HepG2 (cell line): ENCODE measurements around the gene OR2B2.
A peak's percentile ranks its signal among the peaks of the same experiment; 100 is the strongest.

ENCODE experiments used
- EZH2 ChIP-seq: conservative IDR thresholded peaks from 2 replicates; pipeline ENCODE4 v1.6.1; 2012; ENCODE audit warnings: mild to moderate bottlenecking, low read depth, low read length, moderate library complexity
- FOXA1 ChIP-seq, 2 experiments: fragments of 450-650 bp in 1 of 2; sonication (generic) in 1 of 2; formaldehyde crosslinking in 1 of 2; IDR thresholded peaks; 2 replicates each; pipeline versions ENCODE4 v1.4.0 to v1.6.1; 2016 to 2020; ENCODE audit warnings: missing genetic modification reagents in 1 of 2
- JUN ChIP-seq: sonication (generic); formaldehyde crosslinking; IDR thresholded peaks from 2 replicates; pipeline ENCODE4 v1.4.0; 2020; ENCODE audit warnings: mild to moderate bottlenecking, missing genetic modification reagents
- PAX8 ChIP-seq: sonication (generic); formaldehyde crosslinking; IDR thresholded peaks from 2 replicates; pipeline ENCODE4 v1.8.0; 2022; ENCODE audit warnings: mild to moderate bottlenecking, missing genetic modification reagents, borderline replicate concordance
- POLR2AphosphoS5 ChIP-seq: IDR thresholded peaks from 2 replicates; pipeline ENCODE4 v1.6.1; 2012; ENCODE audit warnings: low read depth, low read length
- RCOR2 ChIP-seq: IDR thresholded peaks from 2 replicates; pipeline ENCODE4 v1.6.1; 2016; ENCODE audit warnings: missing biosample characterization, missing genetic modification reagents
- ZNF33B ChIP-seq: sonication (generic); formaldehyde crosslinking; IDR thresholded peaks from 2 replicates; pipeline ENCODE4 v1.5.1; 2020; ENCODE audit warnings: mild to moderate bottlenecking, missing genetic modification reagents
- ZNF564 ChIP-seq: sonication (generic); formaldehyde crosslinking; IDR thresholded peaks from 2 replicates; pipeline ENCODE4 v1.8.1; 2023; ENCODE audit warnings: mild to moderate bottlenecking, missing genetic modification reagents
- ZNF652 ChIP-seq: IDR thresholded peaks from 2 replicates; pipeline ENCODE4 v1.6.1; 2016; ENCODE audit warnings: low read depth, borderline replicate concordance
- TF ChIP-seq, protein P1 (sequence below): sonication (generic); formaldehyde crosslinking; IDR thresholded peaks from 2 replicates; pipeline ENCODE4 v1.5.0; 2020; ENCODE audit warnings: mild to moderate bottlenecking, missing genetic modification reagents, moderate library complexity

DNA sequence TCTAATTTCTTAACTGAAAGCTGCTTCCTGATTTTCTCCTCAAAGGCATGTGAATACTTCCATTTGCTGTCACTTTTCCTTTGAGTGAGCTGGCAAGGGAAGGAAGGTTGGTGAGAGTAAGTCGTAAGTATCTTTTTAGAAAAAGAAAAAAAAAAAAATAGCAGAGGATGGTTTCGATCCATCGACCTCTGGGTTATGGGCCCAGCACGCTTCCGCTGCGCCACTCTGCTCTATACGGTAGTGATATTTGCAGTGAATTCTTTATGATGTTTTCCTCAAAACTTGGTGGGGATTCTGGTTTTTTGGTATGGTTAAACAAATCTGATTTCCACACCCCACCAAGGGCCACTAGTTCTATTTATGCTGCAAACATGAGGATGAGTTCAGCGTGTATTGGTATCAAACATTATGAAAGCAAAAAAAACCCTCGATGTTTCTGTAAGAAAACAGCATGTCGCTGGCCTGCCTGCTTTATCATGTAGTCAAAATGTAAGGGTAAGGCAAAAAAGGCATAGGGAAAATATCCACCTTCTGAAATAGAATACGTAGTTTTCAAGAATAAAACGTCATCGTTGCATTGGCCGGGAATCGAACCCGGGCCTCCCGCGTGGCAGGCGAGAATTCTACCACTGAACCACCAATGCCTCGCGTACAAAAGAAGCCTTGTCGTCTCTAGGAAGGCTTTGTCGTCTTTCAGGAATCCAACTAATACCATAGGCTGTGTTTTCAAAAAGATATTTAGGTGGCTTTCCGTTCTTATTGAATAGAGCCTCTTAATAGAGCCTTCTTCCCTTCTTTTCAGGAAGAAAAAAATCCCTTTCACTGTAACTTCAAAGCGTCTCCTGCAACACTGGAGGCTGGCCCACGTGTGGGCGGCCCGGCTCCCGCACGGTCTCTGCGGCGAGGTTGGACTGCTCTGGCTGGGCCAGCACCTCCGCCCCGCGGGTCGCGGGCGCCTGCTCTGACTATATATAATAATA, 9.6 kb downstream of the OR2B2 start:
- TF ChIP-seq RCOR2 (CRISPR knock-in tag), result no peak
- no peak for TF ChIP-seq JUN
- TF ChIP-seq POLR2AphosphoS5, result no peak
- 0 out of 2 replicates have a peak, but pooled peaks have one; percentile 16 for TF ChIP-seq ZNF652
- TF ChIP-seq, protein P1, sequence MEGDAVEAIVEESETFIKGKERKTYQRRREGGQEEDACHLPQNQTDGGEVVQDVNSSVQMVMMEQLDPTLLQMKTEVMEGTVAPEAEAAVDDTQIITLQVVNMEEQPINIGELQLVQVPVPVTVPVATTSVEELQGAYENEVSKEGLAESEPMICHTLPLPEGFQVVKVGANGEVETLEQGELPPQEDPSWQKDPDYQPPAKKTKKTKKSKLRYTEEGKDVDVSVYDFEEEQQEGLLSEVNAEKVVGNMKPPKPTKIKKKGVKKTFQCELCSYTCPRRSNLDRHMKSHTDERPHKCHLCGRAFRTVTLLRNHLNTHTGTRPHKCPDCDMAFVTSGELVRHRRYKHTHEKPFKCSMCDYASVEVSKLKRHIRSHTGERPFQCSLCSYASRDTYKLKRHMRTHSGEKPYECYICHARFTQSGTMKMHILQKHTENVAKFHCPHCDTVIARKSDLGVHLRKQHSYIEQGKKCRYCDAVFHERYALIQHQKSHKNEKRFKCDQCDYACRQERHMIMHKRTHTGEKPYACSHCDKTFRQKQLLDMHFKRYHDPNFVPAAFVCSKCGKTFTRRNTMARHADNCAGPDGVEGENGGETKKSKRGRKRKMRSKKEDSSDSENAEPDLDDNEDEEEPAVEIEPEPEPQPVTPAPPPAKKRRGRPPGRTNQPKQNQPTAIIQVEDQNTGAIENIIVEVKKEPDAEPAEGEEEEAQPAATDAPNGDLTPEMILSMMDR (CRISPR knock-in tag), result no peak
- no peak for TF ChIP-seq ZNF564
- no peak for TF ChIP-seq PAX8 (CRISPR knock-in tag)
- no peak for TF ChIP-seq FOXA1 (IDR thresholded peaks at IDR 0.05)
- TF ChIP-seq FOXA1 (CRISPR knock-in tag; IDR thresholded peaks at IDR 0.05), result 0 out of 2 replicates have a peak, but pooled peaks have one; percentile 17
- TF ChIP-seq EZH2, result no peak
- TF ChIP-seq ZNF33B (CRISPR knock-in tag), result no peak
